Mesenchymal stem cell (in vitro differentiated cells and primary cell): ENCODE results near the gene ANKS1A. TPM values are rescaled to one million over a fixed set of nuclear protein-coding genes. Genes with fewer than 3 reads are reported as not detected.

ENCODE experiments used
- small RNA-seq: library from polyadenylated mRNA; stranded (forward); fragments of <200 nt; extraction: miRNeasy Mini kit (QIAGEN cat#:217004); gene quantifications from one replicate; pipeline ENCODE3, GENCODE V24; 2013; ENCODE audit warnings: low read depth

ANKS1A gene

Small RNA genes within 50 kb of the gene (small RNA-seq; reads per million reads assigned to genes)
- gene AL138721.1: not detected
